Left ventricle myocardium inferior (tissue), 1 donor: Measurements from ENCODE around the gene CAMK2N2. TPM values are rescaled to one million over a fixed set of nuclear protein-coding genes. Genes with fewer than 3 reads are reported as not detected.

Experiments
- DNase-seq: peaks from one replicate; pipeline ENCODE4 v3.0.0-alpha.2; 2020
- H3K27ac ChIP-seq: fragments of 200-600 bp; replicated peaks from 2 replicates; pipeline ENCODE4 v1.8.0; 2021
- H3K27me3 ChIP-seq: fragments of 200-600 bp; 2 replicates; pipeline ENCODE4 v1.8.0; 2021; ENCODE audit warnings: low read depth
- H3K36me3 ChIP-seq: fragments of 200-600 bp; 2 replicates; pipeline ENCODE4 v1.8.0; 2021
- H3K4me1 ChIP-seq: fragments of 200-600 bp; 2 replicates; pipeline ENCODE4 v1.8.0; 2021
- H3K4me3 ChIP-seq: fragments of 200-600 bp; 2 replicates; pipeline ENCODE4 v1.8.0; 2021; ENCODE audit warnings: mild to moderate bottlenecking, moderate library complexity
- H3K9me3 ChIP-seq: fragments of 200-600 bp; replicated peaks from 2 replicates; pipeline ENCODE4 v1.8.0; 2021
- intact Hi-C: fragments of 100-400 bp; cut with micrococcal nuclease; formaldehyde crosslinking; loops from one replicate; pipeline ENCODE4 v1.11.0; 2022
- long read RNA-seq: library from polyadenylated mRNA; unstranded; transcript quantifications from one replicate; pipeline ENCODE4 v2.0.0, GENCODE V29; 2021
- total RNA-seq: library from RNA; stranded (reverse); fragmentation: NEBNext Ultra II Directional; extraction: Animal tissue kit (Norgen Biotek cat#: 25700); gene quantifications from one replicate; pipeline ENCODE4 v1.2.1, GENCODE V29; 2021
- TF ChIP-seq, protein P1 (sequence below): fragments of 200-600 bp; IDR thresholded peaks from 2 replicates; pipeline ENCODE4 v1.8.0; 2021; ENCODE audit warnings: antibody characterized with exemption, mild to moderate bottlenecking, borderline replicate concordance
- donor health status: DM: no; HTN: yes; CAD: no; lungs with severe emphysema.

Gene CAMK2N2
- total RNA-seq, result 0.16 TPM
- long read RNA-seq, result 0 reads

DNA sequence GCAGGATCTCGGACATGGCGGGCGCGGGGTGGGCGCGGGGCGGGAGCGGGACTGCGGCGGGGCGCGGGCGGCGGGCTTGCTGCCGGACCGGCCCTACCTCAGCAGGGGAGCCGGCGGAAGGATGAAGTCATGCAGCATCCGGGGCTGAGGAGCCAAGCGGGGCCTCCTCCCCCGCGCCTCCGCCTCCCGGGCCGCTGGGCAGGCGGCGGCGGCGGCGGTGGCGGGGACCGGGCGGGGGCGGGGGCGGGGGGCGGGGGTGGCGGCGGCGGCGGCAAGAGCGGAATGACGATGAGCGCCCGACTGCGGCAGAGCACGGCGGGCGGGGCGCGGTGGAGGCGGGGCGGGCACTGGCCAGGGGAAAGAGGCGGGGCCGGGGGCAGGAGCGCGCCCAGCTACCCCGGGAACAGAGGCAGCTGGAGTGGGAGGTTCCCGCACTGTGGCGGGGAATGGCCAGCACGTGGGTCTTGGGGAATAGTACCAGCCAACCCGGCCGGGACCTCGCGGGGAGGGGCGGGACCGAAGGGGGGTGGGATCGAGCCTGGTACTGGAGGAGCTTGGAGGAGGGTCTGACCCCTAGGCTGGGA lies at the start of gene CAMK2N2:
Gene CAMK2N2 (minus strand): TSS at position 284 of the 584 bp plus-strand sequence. CDS start 268 bp downstream, at position 16.
- peak; percentile 46 for DNase-seq
- peak within 1 kb of the TSS; percentile 66 for H3K4me3 ChIP-seq
- H3K27me3 ChIP-seq, result peaks cover 84% of the 10 kb centered on the region
- intact Hi-C loops, result no loop called here
- TF ChIP-seq, protein P1, sequence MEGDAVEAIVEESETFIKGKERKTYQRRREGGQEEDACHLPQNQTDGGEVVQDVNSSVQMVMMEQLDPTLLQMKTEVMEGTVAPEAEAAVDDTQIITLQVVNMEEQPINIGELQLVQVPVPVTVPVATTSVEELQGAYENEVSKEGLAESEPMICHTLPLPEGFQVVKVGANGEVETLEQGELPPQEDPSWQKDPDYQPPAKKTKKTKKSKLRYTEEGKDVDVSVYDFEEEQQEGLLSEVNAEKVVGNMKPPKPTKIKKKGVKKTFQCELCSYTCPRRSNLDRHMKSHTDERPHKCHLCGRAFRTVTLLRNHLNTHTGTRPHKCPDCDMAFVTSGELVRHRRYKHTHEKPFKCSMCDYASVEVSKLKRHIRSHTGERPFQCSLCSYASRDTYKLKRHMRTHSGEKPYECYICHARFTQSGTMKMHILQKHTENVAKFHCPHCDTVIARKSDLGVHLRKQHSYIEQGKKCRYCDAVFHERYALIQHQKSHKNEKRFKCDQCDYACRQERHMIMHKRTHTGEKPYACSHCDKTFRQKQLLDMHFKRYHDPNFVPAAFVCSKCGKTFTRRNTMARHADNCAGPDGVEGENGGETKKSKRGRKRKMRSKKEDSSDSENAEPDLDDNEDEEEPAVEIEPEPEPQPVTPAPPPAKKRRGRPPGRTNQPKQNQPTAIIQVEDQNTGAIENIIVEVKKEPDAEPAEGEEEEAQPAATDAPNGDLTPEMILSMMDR, result no peak
- peaks cover 34% of the 10 kb centered on the region for H3K4me1 ChIP-seq
- H3K36me3 ChIP-seq, result no peaks in the 10 kb centered on the region
- no peaks in the 10 kb centered on the region for H3K9me3 ChIP-seq
- H3K27ac ChIP-seq, result no peak within 1 kb of the TSS

DNA sequence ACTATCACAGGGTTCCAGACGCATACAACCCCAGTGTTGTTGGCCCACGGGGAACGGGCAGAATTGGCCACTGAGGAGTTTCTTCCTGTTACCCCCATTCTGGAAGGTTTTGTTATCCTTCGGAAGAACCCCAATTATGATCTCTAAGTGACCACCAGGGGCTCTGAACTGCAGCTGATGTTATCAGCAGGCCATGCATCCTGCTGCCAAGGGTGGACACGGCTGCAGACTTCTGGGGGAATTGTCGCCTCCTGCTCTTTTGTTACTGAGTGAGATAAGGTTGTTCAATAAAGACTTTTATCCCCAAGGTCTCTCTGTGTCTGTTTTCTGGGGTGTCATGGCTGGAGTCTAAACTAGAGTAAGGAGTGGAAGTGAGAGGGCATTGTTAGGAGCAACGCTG lies 47.4 kb upstream of the CAMK2N2 start:
- DNase-seq, result no peak
- TF ChIP-seq, protein P1, result no peak
- intact Hi-C loops, result no loop called here

DNA sequence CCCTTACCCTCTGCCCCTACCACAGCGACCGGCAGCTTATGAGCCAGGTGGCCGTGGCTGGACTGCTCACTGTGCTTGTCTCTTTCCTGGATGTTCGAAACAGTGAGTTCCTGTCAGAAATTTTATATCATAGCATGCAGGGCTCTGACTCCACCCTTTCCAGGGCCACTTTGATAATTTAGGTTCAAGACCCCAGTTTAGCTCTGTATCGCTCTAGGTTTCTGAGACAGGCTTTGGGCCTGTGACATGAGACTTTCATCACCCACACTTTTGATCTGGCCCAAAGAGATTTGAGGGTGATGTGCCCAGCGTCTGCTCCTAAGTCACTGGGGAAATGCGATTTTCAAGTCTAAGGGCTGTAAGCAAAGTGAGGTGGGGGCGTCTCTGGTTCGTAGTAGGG lies 46.6 kb upstream of the CAMK2N2 start:
- Histone ChIP-seq H3K9me3 (no peaks in the 10 kb centered on the region), H3K4me1 (no peaks in the 10 kb centered on the region), H3K36me3 (peaks cover 64% of the 10 kb centered on the region), H3K27ac (no peak overlapping the region), H3K27me3 (no peaks in the 10 kb centered on the region), H3K4me3 (no peak overlapping the region)
- intact Hi-C loops, result no loop called here
- DNase-seq, result no peak
- TF ChIP-seq, protein P1, result no peak

More for the DNA sequence above, 47.4 kb upstream of the CAMK2N2 start:
- Histone ChIP-seq H3K27ac (no peak overlapping the region), H3K27me3 (no peaks in the 10 kb centered on the region), H3K4me1 (peaks cover 2% of the 10 kb centered on the region), H3K9me3 (no peaks in the 10 kb centered on the region), H3K36me3 (peaks cover 56% of the 10 kb centered on the region), H3K4me3 (no peak overlapping the region)

DNA sequence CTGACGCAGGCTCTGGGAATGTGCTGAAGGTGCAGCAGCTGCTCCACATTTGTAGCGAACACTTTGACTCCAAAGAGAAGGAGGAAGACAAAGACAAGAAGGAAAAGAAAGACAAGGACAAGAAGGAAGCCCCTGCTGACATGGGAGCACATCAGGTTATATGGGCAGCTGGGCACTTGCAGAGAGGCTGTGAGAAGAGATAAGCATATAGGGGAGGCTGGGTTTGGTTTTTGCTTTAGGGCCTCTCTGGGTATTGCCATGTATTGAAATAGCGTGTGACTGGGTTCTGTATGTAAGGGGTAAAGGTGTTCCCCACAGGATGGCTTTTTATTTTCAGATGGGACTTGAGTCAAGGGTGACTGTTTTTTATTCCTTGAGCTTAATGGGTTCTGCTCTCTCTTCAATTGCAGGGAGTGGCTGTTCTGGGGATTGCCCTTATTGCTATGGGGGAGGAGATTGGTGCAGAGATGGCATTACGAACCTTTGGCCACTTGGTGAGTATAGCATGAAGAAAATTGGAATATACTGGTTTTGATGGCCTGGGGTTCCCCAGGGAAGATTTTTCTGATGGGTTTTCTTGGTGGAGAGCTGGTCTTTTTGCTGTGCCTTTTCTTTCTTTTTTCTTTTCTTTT lies 45.1 kb upstream of the CAMK2N2 start:
- TF ChIP-seq, protein P1, result no peak
- Histone ChIP-seq H3K27me3 (no peaks in the 10 kb centered on the region), H3K36me3 (peaks cover 79% of the 10 kb centered on the region), H3K4me1 (no peaks in the 10 kb centered on the region), H3K27ac (no peak overlapping the region), H3K4me3 (no peak overlapping the region), H3K9me3 (no peaks in the 10 kb centered on the region)
- intact Hi-C loops, result no loop called here
- no peak for DNase-seq

DNA sequence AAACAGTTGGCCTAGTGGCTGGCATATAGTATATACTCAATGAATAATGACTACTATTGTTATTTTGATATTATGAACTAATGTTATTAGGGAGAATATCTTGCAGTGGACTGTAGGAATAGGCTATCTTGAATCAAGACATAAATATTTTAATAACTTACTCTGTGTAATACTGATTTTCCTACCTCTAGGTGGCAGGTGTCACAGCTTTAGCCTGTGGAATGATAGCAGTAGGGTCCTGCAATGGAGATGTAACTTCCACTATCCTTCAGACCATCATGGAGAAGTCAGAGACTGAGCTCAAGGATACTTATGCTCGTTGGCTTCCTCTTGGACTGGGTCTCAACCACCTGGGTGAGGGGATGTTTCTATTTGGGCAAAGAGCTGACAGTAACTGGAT lies 44.2 kb upstream of the CAMK2N2 start:
- no peaks in the 10 kb centered on the region for H3K27me3 ChIP-seq
- no peak overlapping the region for H3K27ac ChIP-seq
- TF ChIP-seq, protein P1, result peak; percentile 41
- peaks cover 88% of the 10 kb centered on the region for H3K36me3 ChIP-seq
- peaks cover 8% of the 10 kb centered on the region for H3K4me1 ChIP-seq
- no peak for DNase-seq
- H3K4me3 ChIP-seq, result no peak overlapping the region
- no peaks in the 10 kb centered on the region for H3K9me3 ChIP-seq
- intact Hi-C loops, result no loop called here
